HG02973 (cell line): ENCODE data around the gene ST6GALNAC4.
A peak's percentile ranks its signal among the peaks of the same experiment; 100 is the strongest.

Experiments
- ATAC-seq: cut with Tn5 transposase; IDR thresholded peaks from one replicate; pipeline ENCODE4 v1.9.1; 2021; ENCODE audit warnings: moderate library complexity; ENCODE audit not compliant: unreplicated experiment

ST6GALNAC4 gene

GRCh38 chr9:127931092-127931881 is 14.4 kb upstream of the ST6GALNAC4 start:
- ATAC-seq, result peak; percentile 22

GRCh38 chr9:127930231-127931091 is 13.6 kb upstream of the ST6GALNAC4 start, which contains the start of gene PIP5KL1:
Gene PIP5KL1 (minus strand): TSS chr9:127930777. CDS start chr9:127930752, 25 bp downstream.
- ATAC-seq, result peak; percentile 73

- ATAC-seq, result no peak
Observed at GRCh38 chr9:127929625-127929979, 12.8 kb upstream of the ST6GALNAC4 start.

GRCh38 chr9:127928676-127929624 is 12.1 kb upstream of the ST6GALNAC4 start:
- ATAC-seq, result no peak

- no peak for ATAC-seq
Observed at GRCh38 chr9:127927988-127928675, 11.3 kb upstream of the ST6GALNAC4 start.

- no peak for ATAC-seq
Observed at GRCh38 chr9:127927201-127927987, 10.6 kb upstream of the ST6GALNAC4 start.

- ATAC-seq, result no peak
Observed at GRCh38 chr9:127926906-127927200, 10.0 kb upstream of the ST6GALNAC4 start.

- ATAC-seq, result no peak
Observed at GRCh38 chr9:127925959-127926905, 9.4 kb upstream of the ST6GALNAC4 start.

GRCh38 chr9:127924736-127925444 is 8.0 kb upstream of the ST6GALNAC4 start:
- no peak for ATAC-seq

GRCh38 chr9:127923771-127924170 is 6.9 kb upstream of the ST6GALNAC4 start:
- no peak for ATAC-seq

- no peak for ATAC-seq
Observed at GRCh38 chr9:127923046-127923445, 6.2 kb upstream of the ST6GALNAC4 start.

GRCh38 chr9:127921557-127922120 is 4.8 kb upstream of the ST6GALNAC4 start:
- ATAC-seq, result no peak

- no peak for ATAC-seq
Observed at GRCh38 chr9:127920794-127921193, 4.0 kb upstream of the ST6GALNAC4 start.

GRCh38 chr9:127919253-127919815 is 2.5 kb upstream of the ST6GALNAC4 start:
- ATAC-seq, result no peak

GRCh38 chr9:127918183-127919107 is 1.6 kb upstream of the ST6GALNAC4 start:
- no peak for ATAC-seq

GRCh38 chr9:127917603-127918002 is 762 bp upstream of the ST6GALNAC4 start:
- no peak for ATAC-seq
